Gastroesophageal sphincter (tissue), 3 donors: Measurements from ENCODE around the gene FBXO46.

Experiments
- EP300 ChIP-seq: sonication (generic); formaldehyde crosslinking; IDR thresholded peaks from one replicate; pipeline ENCODE4 v1.6.1; 2017; ENCODE audit warnings: antibody characterized with exemption, mild to moderate bottlenecking
- POLR2A ChIP-seq, 2 donors: fragments of 450-650 bp; IDR thresholded peaks; one replicate each; pipeline ENCODE4 v1.6.1; 2017; ENCODE audit warnings: antibody characterized with exemption in 2 of 2, mild to moderate bottlenecking in 2 of 2, moderate library complexity in 1 of 2
- TF ChIP-seq, protein P1 (sequence below), 4 experiments: fragments of 200-600 bp in 2 of 4; fragments of 450-650 bp in 2 of 4; sonication (generic) in 1 of 4; IDR thresholded peaks; one replicate each; pipeline ENCODE4 v1.5.1; 2017 to 2019; ENCODE audit warnings: antibody characterized with exemption in 4 of 4, mild to moderate bottlenecking in 2 of 4, moderate library complexity in 2 of 4

DNA sequence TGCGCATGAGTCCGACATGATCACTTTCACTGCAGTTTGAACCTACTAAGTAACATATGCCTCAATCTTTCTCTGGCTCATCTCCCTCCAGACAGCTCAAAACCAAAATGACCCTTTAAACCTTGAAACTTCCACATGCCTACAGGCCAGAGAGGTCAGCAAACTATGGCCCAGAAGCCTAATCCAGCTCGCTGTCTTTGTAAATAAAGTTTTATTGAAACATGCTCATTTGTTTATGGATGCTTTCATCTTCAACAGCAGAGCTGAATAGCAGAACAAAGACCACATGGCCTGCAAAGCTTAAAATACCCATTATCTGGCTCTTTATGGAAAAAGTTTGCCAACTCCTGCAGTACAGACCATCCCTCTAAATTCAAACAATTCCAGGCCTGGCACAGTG, 15.6 kb downstream of the FBXO46 start:
- TF ChIP-seq, protein P1, sequence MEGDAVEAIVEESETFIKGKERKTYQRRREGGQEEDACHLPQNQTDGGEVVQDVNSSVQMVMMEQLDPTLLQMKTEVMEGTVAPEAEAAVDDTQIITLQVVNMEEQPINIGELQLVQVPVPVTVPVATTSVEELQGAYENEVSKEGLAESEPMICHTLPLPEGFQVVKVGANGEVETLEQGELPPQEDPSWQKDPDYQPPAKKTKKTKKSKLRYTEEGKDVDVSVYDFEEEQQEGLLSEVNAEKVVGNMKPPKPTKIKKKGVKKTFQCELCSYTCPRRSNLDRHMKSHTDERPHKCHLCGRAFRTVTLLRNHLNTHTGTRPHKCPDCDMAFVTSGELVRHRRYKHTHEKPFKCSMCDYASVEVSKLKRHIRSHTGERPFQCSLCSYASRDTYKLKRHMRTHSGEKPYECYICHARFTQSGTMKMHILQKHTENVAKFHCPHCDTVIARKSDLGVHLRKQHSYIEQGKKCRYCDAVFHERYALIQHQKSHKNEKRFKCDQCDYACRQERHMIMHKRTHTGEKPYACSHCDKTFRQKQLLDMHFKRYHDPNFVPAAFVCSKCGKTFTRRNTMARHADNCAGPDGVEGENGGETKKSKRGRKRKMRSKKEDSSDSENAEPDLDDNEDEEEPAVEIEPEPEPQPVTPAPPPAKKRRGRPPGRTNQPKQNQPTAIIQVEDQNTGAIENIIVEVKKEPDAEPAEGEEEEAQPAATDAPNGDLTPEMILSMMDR (IDR thresholded peaks at IDR 0.05): no peak
- no peak for TF ChIP-seq EP300
- no peak for TF ChIP-seq POLR2A (IDR thresholded peaks at IDR 0.05)
